Bronchial epithelial cell (primary cell): Measurements from ENCODE around the gene SH3BP2. TPM values are rescaled to one million over a fixed set of nuclear protein-coding genes. Genes with fewer than 3 reads are reported as not detected.

Experiments
- DNase-seq: peaks from one replicate; pipeline ENCODE4 v3.0.0-alpha.2; 2010; ENCODE audit warnings: low read depth
- FAIRE-seq: peaks from 2 replicates; lab custom pipeline; 2011; peaks lifted over from hg19 to GRCh38; lab: Jason Lieb, UNC
- H3K27me3 ChIP-seq: 2 replicates; pipeline ENCODE4 v1.5.1; 2011; ENCODE audit warnings: low read length; ENCODE audit not compliant: control insufficient read depth, insufficient read depth
- H3K36me3 ChIP-seq: 2 replicates; pipeline ENCODE4 v1.5.1; 2011; ENCODE audit warnings: low read length; ENCODE audit not compliant: control insufficient read depth, insufficient read depth
- H3K4me3 ChIP-seq: 2 replicates; pipeline ENCODE4 v1.5.1; 2011; ENCODE audit warnings: mild to moderate bottlenecking, low read depth, low read length, control low read depth
- CTCF ChIP-seq: IDR thresholded peaks from 2 replicates; pipeline ENCODE4 v1.5.1; 2011; ENCODE audit warnings: mild to moderate bottlenecking, moderate library complexity, low read length, control low read depth, inconsistent platforms; ENCODE audit not compliant: insufficient read depth, severe bottlenecking
- total RNA-seq: library from RNA; depleted of rRNA; stranded (reverse); fragments of >200 nt; gene quantifications from 2 replicates; pipeline ENCODE4 v1.2.1, GENCODE V29; 2014

Gene SH3BP2
- total RNA-seq, 1 donor from 2014 or later, result 31.1 TPM

- Histone ChIP-seq H3K27me3 (no peaks in the 10 kb centered on the region), H3K36me3 (peaks cover 3% of the 10 kb centered on the region), H3K4me3 (no peak overlapping the region)
- FAIRE-seq, result no peak
- DNase-seq, result no peak
- no peak for TF ChIP-seq CTCF
Observed at GRCh38 chr4:2870082-2870481, 77.2 kb downstream of the SH3BP2 start.

GRCh38 chr4:2871466-2871865, 78.6 kb downstream of the SH3BP2 start:
- DNase-seq (no peak), FAIRE-seq (no peak)
- Histone ChIP-seq H3K4me3 (no peak overlapping the region), H3K36me3 (peaks cover 4% of the 10 kb centered on the region), H3K27me3 (no peaks in the 10 kb centered on the region)
- TF ChIP-seq CTCF, result no peak

GRCh38 chr4:2871911-2872310, 79.0 kb downstream of the SH3BP2 start:
- H3K4me3 ChIP-seq, result no peak overlapping the region
- DNase-seq, result no peak
- no peaks in the 10 kb centered on the region for H3K27me3 ChIP-seq
- no peak for FAIRE-seq
- H3K36me3 ChIP-seq, result peaks cover 5% of the 10 kb centered on the region
- no peak for TF ChIP-seq CTCF

- Histone ChIP-seq H3K4me3 (no peak overlapping the region), H3K36me3 (peaks cover 7% of the 10 kb centered on the region), H3K27me3 (no peaks in the 10 kb centered on the region)
- FAIRE-seq (no peak), DNase-seq (no peak)
- TF ChIP-seq CTCF, result no peak
Observed at GRCh38 chr4:2873329-2873728, 80.4 kb downstream of the SH3BP2 start.

- peaks cover 9% of the 10 kb centered on the region for H3K36me3 ChIP-seq
- FAIRE-seq, result no peak
- no peaks in the 10 kb centered on the region for H3K27me3 ChIP-seq
- no peak for TF ChIP-seq CTCF
- H3K4me3 ChIP-seq, result no peak overlapping the region
- no peak for DNase-seq
Observed at GRCh38 chr4:2874861-2875260, 82.0 kb downstream of the SH3BP2 start.

- Histone ChIP-seq H3K27me3 (no peaks in the 10 kb centered on the region), H3K4me3 (no peak overlapping the region), H3K36me3 (peaks cover 9% of the 10 kb centered on the region)
- no peak for TF ChIP-seq CTCF
- DNase-seq, result no peak
- no peak for FAIRE-seq
Observed at GRCh38 chr4:2875556-2875955, 82.7 kb downstream of the SH3BP2 start.
